Mucosa of descending colon (tissue), 3 donors: ENCODE results near the gene RNASE7. TPM values are rescaled to one million over a fixed set of nuclear protein-coding genes. Genes with fewer than 3 reads are reported as not detected.

Source experiments
- ATAC-seq: fragments of 200-7000 bp; cut with Tn5 transposase; one replicate; pipeline ENCODE4 v1.9.1; 2020; ENCODE audit warnings: mild to moderate bottlenecking, moderate library complexity
- DNase-seq, 3 donors: peaks; one replicate each; pipeline ENCODE4 v3.0.0-alpha.2; 2020
- H3K36me3 ChIP-seq: fragments of 200-600 bp; one replicate; pipeline ENCODE4 v1.8.0; 2021; ENCODE audit warnings: low read depth, mild to moderate bottlenecking
- H3K4me1 ChIP-seq: fragments of 200-600 bp; one replicate; pipeline ENCODE4 v1.8.0; 2021; ENCODE audit warnings: low read depth, mild to moderate bottlenecking
- H3K4me3 ChIP-seq: fragments of 200-600 bp; one replicate; pipeline ENCODE4 v1.8.0; 2021; ENCODE audit warnings: mild to moderate bottlenecking
- H3K9me3 ChIP-seq: fragments of 200-600 bp; one replicate; pipeline ENCODE4 v1.8.0; 2021; ENCODE audit warnings: mild to moderate bottlenecking
- intact Hi-C, 2 donors: fragments of 100-400 bp; cut with DNase I in 1 of 2; cut with micrococcal nuclease in 1 of 2; formaldehyde crosslinking; loops; one replicate each; pipeline versions ENCODE4 v1.11.0 to v1.11.1; 2022; cut with DNase I, micrococcal nuclease
- total RNA-seq, 3 donors: library from RNA; stranded (reverse); fragmentation: NEBNext Ultra II Directional in 2 of 3; extraction: Animal tissue kit (Norgen Biotek cat#: 25700) in 2 of 3; gene quantifications; one replicate each; pipeline versions ENCODE4 v1.2.1 to v1.2.4, GENCODE V29; 2021 to 2023
- TF ChIP-seq, protein P1 (sequence below): fragments of 200-600 bp; IDR thresholded peaks from one replicate; pipeline ENCODE4 v1.8.0; 2022; ENCODE audit warnings: antibody characterized with exemption, mild to moderate bottlenecking
- donor health status: DM: no; HTN: no; CAD: no; lungs with moderate emphysema.
- donor health status: DM: no; HTN: no; CAD: no.
- donor health status: DM: no; HTN: yes; CAD: no.

The RNASE7 gene
- total RNA-seq, 3 donors from 2014 or later = 0.19 to 0.32 TPM; not detected in 1

- intact Hi-C loops = no loop called here
- TF ChIP-seq, protein P1, sequence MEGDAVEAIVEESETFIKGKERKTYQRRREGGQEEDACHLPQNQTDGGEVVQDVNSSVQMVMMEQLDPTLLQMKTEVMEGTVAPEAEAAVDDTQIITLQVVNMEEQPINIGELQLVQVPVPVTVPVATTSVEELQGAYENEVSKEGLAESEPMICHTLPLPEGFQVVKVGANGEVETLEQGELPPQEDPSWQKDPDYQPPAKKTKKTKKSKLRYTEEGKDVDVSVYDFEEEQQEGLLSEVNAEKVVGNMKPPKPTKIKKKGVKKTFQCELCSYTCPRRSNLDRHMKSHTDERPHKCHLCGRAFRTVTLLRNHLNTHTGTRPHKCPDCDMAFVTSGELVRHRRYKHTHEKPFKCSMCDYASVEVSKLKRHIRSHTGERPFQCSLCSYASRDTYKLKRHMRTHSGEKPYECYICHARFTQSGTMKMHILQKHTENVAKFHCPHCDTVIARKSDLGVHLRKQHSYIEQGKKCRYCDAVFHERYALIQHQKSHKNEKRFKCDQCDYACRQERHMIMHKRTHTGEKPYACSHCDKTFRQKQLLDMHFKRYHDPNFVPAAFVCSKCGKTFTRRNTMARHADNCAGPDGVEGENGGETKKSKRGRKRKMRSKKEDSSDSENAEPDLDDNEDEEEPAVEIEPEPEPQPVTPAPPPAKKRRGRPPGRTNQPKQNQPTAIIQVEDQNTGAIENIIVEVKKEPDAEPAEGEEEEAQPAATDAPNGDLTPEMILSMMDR = no peak
These were observed 756 bp downstream of the RNASE7 start for GRCh38 chr14:21042918-21043317.

GRCh38 chr14:21043387-21043973 lies 1.3 kb downstream of the RNASE7 start:
- Histone ChIP-seq H3K4me3 (no peak overlapping the region), H3K36me3 (no peaks in the 10 kb centered on the region), H3K4me1 (peaks cover 29% of the 10 kb centered on the region), H3K9me3 (no peaks in the 10 kb centered on the region)
- TF ChIP-seq, protein P1 = no peak
- intact Hi-C loops = no loop called here
- DNase-seq (no peak), ATAC-seq (no peak)

More at GRCh38 chr14:21042918-21043317, 756 bp downstream of the RNASE7 start:
- H3K4me1 ChIP-seq = peaks cover 35% of the 10 kb centered on the region
- DNase-seq (no peak), ATAC-seq (no peak)
- no peak overlapping the region for H3K4me3 ChIP-seq
- no peaks in the 10 kb centered on the region for H3K36me3 ChIP-seq
- no peaks in the 10 kb centered on the region for H3K9me3 ChIP-seq

- Histone ChIP-seq H3K36me3 (no peaks in the 10 kb centered on the region), H3K9me3 (no peaks in the 10 kb centered on the region), H3K4me3 (no peak overlapping the region), H3K4me1 (peaks cover 24% of the 10 kb centered on the region)
- intact Hi-C loops = no loop called here
- ATAC-seq (peak; percentile 72), DNase-seq (peak in 2 of 3 donors; percentile 50 to 51)
- TF ChIP-seq, protein P1 = no peak
These were observed 1.9 kb downstream of the RNASE7 start for GRCh38 chr14:21043974-21044618.

GRCh38 chr14:21047378-21047781 lies 5.2 kb downstream of the RNASE7 start:
- intact Hi-C loops = no loop called here
- Histone ChIP-seq H3K9me3 (no peaks in the 10 kb centered on the region), H3K36me3 (no peaks in the 10 kb centered on the region), H3K4me1 (peaks cover 15% of the 10 kb centered on the region), H3K4me3 (no peak overlapping the region)
- ATAC-seq (no peak), DNase-seq (no peak)
- TF ChIP-seq, protein P1 = no peak

GRCh38 chr14:21048638-21049037 lies 6.5 kb downstream of the RNASE7 start:
- Histone ChIP-seq H3K9me3 (no peaks in the 10 kb centered on the region), H3K4me1 (peaks cover 10% of the 10 kb centered on the region), H3K36me3 (no peaks in the 10 kb centered on the region), H3K4me3 (no peak overlapping the region)
- ATAC-seq (no peak), DNase-seq (no peak)
- intact Hi-C loops = no loop called here
- TF ChIP-seq, protein P1 = no peak
